HL-60 (cell line): ENCODE measurements around the gene ADAM11.

Experiments
- GABPA ChIP-seq: IDR thresholded peaks from 2 replicates; pipeline ENCODE4 v1.6.1; 2012; ENCODE audit warnings: low read depth
- POLR2AphosphoS5 ChIP-seq: IDR thresholded peaks from 2 replicates; pipeline ENCODE4 v1.6.1; 2012; ENCODE audit warnings: low read depth
- TF ChIP-seq, protein P1 (sequence below): IDR thresholded peaks from one replicate; pipeline ENCODE4 v1.5.1; 2011; ENCODE audit warnings: low read length, control low read depth, inconsistent platforms; ENCODE audit not compliant: insufficient read depth

DNA sequence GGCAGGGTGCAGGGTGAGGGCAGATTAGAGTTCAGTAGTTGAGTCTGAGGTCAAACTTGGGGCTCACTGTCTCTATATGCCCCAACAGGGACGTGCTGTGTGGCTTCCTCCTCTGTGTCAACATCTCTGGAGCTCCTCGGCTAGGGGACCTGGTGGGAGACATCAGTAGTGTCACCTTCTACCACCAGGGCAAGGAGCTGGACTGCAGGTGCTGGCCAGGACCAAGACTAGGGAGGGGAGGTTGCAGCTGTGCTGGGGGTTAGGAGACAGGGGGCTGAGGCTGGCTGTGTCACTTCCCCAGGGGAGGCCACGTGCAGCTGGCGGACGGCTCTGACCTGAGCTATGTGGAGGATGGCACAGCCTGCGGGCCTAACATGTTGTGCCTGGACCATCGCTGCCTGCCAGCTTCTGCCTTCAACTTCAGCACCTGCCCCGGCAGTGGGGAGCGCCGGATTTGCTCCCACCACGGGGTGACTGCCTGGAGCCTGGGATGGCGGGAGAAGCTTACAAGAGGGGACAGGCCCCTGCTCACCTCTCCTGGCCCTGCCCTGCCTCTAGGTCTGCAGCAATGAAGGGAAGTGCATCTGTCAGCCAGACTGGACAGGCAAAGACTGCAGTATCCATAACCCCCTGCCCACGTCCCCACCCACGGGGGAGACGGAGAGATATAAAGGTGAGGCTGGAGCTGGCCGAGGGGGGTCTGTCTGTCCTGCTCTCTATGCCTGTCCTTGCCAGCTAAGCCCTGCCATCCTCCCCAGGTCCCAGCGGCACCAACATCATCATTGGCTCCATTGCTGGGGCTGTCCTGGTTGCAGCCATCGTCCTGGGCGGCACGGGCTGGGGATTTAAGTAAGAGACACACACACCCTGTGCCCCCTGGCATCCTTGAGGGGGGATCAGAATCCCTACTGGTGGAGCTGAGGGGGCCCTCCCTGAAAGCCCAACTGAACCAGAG lies 18.9 kb downstream of the ADAM11 start:
- TF ChIP-seq, protein P1, sequence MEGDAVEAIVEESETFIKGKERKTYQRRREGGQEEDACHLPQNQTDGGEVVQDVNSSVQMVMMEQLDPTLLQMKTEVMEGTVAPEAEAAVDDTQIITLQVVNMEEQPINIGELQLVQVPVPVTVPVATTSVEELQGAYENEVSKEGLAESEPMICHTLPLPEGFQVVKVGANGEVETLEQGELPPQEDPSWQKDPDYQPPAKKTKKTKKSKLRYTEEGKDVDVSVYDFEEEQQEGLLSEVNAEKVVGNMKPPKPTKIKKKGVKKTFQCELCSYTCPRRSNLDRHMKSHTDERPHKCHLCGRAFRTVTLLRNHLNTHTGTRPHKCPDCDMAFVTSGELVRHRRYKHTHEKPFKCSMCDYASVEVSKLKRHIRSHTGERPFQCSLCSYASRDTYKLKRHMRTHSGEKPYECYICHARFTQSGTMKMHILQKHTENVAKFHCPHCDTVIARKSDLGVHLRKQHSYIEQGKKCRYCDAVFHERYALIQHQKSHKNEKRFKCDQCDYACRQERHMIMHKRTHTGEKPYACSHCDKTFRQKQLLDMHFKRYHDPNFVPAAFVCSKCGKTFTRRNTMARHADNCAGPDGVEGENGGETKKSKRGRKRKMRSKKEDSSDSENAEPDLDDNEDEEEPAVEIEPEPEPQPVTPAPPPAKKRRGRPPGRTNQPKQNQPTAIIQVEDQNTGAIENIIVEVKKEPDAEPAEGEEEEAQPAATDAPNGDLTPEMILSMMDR, result no peak
- no peak for TF ChIP-seq GABPA
- no peak for TF ChIP-seq POLR2AphosphoS5
